Measurements from ENCODE around the gene CSAD.
"Not testable (repeated sequence)": the region's sequence is repeated elsewhere in the genome, so short reads cannot be mapped to it uniquely, and the experiment has no call there.

The CSAD gene

DNA sequence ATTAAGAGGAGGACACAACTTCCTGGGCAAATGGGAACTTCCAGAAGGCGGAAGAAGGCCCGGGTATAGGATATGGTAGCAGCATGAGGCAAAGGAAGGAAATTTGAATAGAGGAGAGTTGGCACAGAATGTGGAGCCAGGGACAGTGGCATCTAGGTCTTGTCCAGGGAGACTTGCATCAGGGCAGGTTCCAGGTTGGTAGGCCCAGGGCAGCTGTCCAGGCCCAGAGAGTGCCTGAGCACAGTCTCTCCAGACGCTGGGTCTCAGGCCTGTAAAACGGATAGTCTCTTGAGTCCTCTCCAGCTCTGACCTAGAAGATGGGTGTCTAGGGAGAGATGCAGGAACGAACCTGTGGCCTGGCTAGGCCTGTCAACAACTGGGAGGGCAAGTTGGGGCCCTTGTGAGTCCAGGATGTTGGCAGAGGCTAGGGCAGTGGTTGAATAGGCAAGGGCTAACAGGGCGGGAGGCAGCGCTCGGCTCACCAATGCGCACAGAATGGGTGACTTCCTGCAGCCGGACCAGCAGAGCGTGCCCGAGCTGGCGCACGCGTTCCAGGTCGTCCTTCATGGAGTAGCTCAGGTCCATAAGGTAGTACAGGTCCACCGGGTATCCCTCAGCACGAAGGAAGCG, 16.4 kb upstream of the CSAD start:
- no peak for DNase-seq

DNA sequence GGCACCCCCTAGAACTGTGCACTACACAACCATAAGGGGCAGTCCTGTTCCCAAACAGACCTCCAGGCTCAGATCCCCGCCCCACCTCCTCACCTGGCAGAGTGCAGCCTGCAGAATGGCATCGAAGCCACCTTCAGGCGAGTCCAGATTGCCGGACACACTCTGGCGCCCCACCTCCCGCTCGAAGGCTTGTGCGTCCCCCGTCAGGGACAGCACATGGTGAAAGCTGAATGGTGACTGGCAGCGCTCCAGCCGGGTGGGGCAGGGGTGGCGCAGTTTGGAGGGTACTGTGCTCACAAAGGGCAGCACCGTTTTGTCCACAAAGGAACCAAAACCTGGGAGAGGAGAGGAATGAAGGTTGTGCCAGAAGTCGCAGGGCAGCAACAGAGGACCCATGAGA, 15.8 kb upstream of the CSAD start:
- no peak for DNase-seq

- no peak for DNase-seq
These were observed 15.0 kb upstream of the CSAD start for GRCh38 chr12:53195516-53196420.

DNA sequence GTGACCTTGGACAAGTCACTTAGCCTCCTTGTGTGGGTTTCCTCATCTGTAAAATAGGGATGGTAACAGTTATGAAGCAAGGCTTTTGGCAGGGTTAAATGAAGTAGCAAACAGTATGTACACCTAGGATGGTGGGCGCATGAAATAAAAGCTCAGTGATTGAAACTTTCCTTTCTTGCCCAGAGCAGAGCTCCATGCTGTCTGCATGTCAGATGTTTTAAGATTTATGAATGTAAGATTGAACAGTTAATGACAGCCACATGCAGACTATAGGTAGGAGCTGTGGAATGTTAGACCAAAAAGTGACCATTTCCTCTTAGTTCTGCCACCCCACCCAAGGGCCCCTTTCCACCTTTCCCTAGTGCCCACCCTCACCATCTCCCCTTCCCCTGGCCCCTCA, 14.2 kb upstream of the CSAD start:
- no peak for DNase-seq

DNA sequence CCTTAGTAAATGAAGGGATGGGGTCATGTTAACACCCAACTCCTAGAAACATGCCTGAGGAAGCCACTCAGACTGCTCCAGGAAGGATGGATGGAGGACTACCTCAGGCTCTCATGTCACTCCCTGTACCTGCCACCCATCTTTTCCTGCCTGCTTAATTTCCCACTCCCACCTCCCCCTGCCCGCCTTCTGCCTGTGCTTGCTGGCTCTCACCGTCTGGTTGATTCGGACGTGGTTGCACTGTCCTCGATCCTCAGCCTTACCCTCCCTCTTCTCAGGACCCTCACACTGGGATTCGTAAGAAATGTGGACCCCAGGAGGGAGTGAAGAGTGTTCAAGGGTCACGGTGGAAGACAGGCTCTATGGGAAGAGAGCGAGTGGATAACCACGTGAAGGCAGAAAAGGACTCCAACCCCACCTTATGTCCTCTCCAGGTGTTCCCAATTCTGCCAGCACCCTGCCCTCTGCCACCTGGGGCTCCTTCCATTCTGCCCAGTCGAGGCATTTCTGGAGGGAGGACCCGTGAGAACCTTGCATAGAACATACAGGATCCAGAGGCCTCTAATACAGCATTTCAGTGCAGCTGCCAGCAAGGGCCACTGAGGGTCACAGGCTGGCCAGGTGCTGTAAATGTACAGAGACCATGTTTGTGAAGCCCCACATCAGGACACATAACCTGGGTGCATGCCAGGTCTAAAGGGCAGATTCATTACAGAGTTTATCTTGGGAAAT, 13.4 kb upstream of the CSAD start:
- no peak for DNase-seq

- no peak for DNase-seq
These were observed 12.3 kb upstream of the CSAD start for GRCh38 chr12:53193040-53193439.

GRCh38 chr12:53192531-53193021, 11.9 kb upstream of the CSAD start:
- DNase-seq, result no peak

DNA sequence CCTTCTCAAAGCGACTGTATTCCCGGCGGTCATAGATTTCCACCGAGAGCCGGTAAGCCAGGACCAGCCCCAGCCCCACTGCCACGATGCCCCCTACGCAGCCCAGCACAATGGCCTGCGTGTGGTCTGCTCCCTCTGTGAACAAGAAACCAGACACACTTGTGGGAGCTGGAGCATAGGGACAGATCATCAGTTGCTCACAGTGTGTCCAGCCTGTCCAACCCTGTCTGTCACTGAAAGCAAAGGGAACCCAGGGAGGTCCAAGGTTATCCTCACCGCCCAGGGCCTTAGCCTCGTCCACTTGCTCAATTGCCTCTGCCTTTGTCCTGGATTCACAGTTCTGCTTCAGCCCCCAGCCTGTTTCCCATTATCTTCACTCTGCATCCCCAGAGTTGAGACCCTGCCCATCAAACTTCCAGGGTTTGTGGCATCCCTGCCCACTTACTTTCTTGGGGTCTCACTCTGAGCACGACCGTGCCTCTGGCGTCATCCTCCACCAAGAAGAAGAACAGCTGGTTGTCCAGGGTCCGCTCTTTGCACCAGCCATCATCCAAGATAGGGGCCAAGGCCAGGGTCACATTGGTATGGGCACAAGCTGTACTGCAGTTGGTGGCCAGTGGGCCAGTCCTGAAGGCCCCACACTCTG, 11.3 kb upstream of the CSAD start:
- DNase-seq, result no peak

GRCh38 chr12:53191096-53191884, 10.6 kb upstream of the CSAD start:
- DNase-seq, result no peak

DNA sequence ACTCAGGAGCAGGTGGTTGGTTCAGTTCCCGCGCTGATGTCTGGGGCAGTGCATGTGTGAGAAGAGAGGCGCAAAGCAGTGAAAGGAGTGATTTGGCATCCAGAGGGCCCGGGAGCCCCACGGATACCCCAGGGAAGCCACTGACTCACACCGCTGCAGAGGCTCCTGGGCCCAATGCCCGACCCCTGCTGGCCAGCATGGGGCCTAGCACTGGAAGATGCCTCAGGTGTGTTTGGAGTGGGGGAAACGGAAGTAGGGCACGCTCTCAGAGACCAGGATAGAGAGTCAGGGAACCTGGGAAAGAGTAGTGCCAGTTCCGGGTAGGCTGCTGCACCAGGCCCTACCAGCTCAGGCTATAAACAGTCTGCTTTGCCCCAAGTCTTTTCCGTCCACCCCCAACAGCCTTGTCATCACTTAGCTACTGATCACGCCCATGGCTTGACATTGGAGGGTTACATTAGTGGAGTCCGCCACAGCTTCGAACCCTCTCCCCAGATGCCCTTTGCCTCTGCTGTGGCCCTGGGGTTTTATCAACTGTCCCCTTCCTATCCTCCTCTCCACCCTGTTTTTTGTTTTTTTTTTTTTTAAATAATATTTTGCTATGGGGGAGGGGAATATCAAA, 9.5 kb upstream of the CSAD start:
- DNase-seq, result no peak

DNA sequence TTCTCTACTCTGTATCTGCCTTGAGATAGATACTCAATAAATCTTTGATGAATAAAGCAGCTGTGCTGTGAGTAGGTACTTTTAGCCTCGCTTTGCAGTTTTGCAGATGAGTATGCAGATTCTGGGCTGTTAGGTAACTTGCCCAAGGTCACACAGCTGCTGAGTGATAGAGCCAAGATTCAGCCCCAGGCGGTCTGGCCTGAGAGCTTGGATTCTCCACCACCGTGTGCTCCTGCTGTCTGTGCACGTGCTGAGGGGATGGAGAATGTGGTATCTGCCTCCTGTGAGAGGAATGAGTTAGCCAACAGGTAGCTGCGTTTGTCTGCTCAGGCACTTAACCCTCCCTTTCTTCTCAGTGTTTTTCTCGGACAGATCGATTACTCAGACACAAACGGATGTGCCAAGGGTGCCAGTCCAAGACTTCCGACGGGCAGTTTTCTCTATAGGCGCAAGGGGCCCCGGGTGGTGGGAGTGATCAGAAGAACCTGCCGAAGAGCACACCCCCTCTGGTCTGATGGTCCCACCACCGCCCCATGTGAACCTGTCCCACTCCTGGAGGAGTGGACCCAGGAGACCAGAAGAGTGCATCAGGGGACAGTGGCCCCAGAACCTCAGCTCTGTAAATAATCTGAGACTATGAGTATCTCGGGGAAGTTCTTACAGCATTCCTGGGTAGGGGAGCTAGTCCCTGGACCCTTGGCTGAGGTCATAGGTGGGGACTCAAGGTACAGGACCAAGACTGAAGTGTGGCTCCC, 6.6 kb upstream of the CSAD start:
- no peak for DNase-seq

GRCh38 chr12:53186745-53187144, 6.0 kb upstream of the CSAD start:
- DNase-seq, result no peak

DNA sequence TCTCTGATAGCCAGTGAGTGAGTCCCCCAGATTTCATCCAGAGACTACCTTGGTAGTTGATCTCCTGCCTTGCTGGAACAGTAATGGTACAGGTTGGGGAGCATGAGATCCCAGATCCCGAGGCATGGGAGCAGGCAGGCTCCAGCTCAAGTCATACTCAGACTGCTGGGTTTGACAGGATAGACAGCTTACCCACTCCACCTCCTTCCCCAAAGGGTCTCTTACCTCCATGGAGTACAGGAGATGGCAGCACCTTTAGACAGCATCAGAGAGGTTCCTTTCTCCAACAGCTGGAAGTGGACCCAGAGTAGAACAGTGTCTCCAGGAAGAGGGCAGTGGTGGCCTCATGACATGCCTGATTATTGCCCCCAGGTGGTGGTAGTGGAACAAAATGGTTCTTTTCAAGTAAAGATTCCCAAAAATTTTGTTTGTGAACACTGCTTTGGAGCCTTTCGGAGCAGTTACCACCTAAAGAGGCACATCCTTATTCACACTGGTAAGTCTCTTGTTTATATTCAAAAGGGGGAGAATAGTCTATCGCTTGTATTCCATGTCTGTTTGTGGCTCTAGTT, 4.9 kb upstream of the CSAD start:
- DNase-seq, result no peak

GRCh38 chr12:53184828-53185227, 4.1 kb upstream of the CSAD start:
- no peak for DNase-seq

- DNase-seq, result no peak
These were observed 2.2 kb upstream of the CSAD start for GRCh38 chr12:53182903-53183302.

GRCh38 chr12:53181935-53182334, 1.2 kb upstream of the CSAD start:
- no peak for DNase-seq

DNA sequence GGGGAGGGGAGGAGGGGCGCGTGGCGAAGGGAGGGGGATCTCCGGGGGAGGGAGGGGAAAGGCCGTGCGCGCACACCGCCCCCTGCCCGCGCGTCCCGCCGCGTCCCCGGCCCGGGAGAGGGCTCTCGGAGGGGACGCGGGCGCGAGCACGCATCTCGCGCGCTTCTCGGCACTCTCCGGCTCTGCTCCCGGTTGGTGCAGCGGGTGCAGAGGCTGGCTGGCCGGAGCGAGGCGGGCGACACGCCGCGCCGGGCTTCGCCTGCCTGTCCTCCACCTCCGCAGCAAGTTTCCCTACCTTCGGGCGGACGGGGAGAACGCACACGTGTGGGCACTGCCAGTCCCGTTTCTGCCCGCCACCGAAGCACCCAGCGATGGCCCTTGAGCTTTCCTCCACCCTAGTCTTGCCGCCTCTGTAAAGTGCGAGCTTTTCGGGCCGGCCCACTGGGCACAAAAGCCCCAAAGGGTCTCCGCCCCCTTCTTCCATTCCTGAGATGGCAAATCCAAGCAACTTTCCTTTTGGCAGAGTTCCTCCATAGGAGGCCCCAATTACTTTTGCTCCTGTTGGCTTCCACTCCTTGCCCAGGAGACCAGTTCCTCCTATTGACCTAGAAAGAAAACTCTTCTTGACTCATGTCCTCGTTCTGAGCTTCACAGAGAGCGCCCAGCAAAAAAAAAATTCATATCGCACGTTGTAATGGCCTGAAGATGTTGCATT, 363 bp upstream of the CSAD start:
- no peak for DNase-seq

- no peak for DNase-seq
These were observed 972 bp downstream of the CSAD start for GRCh38 chr12:53179687-53180219.

- not testable (repeated sequence) for DNase-seq
These were observed 1.9 kb downstream of the CSAD start for GRCh38 chr12:53178803-53179202.

DNA sequence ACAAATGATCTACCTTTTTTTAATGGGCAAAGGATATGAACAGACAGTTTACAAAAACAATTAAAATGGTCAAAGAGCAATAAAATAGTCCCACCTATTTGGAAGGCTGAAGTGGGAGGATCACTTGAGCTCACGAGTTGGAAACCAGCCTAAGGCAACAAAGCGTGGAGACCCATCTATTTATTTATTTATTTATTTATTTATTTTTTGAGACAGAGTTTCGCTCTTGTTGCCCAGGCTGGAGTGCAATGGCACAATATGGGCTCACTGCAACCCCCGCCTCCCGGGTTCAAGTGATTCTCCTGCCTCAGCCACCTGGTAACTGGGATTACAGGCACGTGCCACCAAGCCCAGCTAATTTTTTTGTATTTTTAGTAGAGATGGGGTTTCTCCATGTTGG, 3.3 kb downstream of the CSAD start:
- DNase-seq, result not testable (repeated sequence)

Data from NCI-H524 treated with DMSO at 0.1 percent for 48 hours (cell line).